Mucosa of descending colon (tissue), 3 donors: ENCODE results near the gene IPO7. TPM values are rescaled to one million over a fixed set of nuclear protein-coding genes. Genes with fewer than 3 reads are reported as not detected.

Experiments used
- ATAC-seq: fragments of 200-7000 bp; cut with Tn5 transposase; one replicate; pipeline ENCODE4 v1.9.1; 2020; ENCODE audit warnings: mild to moderate bottlenecking, moderate library complexity
- DNase-seq, 3 donors: peaks; one replicate each; pipeline ENCODE4 v3.0.0-alpha.2; 2020
- H3K36me3 ChIP-seq: fragments of 200-600 bp; one replicate; pipeline ENCODE4 v1.8.0; 2021; ENCODE audit warnings: low read depth, mild to moderate bottlenecking
- H3K4me1 ChIP-seq: fragments of 200-600 bp; one replicate; pipeline ENCODE4 v1.8.0; 2021; ENCODE audit warnings: low read depth, mild to moderate bottlenecking
- H3K4me3 ChIP-seq: fragments of 200-600 bp; one replicate; pipeline ENCODE4 v1.8.0; 2021; ENCODE audit warnings: mild to moderate bottlenecking
- H3K9me3 ChIP-seq: fragments of 200-600 bp; one replicate; pipeline ENCODE4 v1.8.0; 2021; ENCODE audit warnings: mild to moderate bottlenecking
- intact Hi-C, 2 donors: fragments of 100-400 bp; cut with DNase I in 1 of 2; cut with micrococcal nuclease in 1 of 2; formaldehyde crosslinking; loops; one replicate each; pipeline versions ENCODE4 v1.11.0 to v1.11.1; 2022; cut with DNase I, micrococcal nuclease
- total RNA-seq, 3 donors: library from RNA; stranded (reverse); fragmentation: NEBNext Ultra II Directional in 2 of 3; extraction: Animal tissue kit (Norgen Biotek cat#: 25700) in 2 of 3; gene quantifications; one replicate each; pipeline versions ENCODE4 v1.2.1 to v1.2.4, GENCODE V29; 2021 to 2023
- TF ChIP-seq, protein P1 (sequence below): fragments of 200-600 bp; IDR thresholded peaks from one replicate; pipeline ENCODE4 v1.8.0; 2022; ENCODE audit warnings: antibody characterized with exemption, mild to moderate bottlenecking
- donor health status: DM: no; HTN: no; CAD: no; lungs with moderate emphysema.
- donor health status: DM: no; HTN: no; CAD: no.
- donor health status: DM: no; HTN: yes; CAD: no.

Gene IPO7
- total RNA-seq, 3 donors from 2014 or later: 68.8 to 141 (median 69.9) TPM

DNA sequence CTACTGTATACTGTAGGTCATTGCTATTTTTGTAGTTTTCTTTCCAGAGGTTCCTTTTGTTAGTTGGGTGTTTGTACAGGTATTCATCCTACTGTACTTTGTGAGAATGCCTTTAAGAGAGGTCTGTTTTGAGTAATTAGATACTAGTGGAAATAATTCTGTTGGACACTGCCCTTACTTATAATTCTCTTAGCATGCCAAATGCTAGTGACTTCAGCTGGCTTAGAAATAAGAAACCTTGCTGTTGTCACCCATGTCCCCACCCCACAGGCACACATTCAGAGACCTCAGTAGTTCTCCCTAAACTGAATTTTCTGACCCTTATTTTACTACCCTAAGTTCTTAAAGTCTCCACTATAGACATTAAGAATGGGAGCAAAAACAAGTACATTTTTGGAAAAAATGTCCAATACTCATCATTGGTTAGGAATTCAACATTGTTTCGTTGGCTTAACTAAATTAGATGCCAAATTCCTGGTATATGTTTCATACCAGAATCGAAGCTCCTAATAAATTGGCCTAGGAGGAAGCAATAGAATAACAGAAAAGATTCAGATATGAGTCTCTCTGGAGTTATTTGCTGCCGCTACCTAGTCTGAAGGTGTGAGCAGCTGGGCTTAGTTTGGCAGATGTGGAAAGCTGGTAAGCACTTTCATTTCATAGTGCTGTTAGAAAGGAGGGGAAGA, 104.8 kb downstream of the IPO7 start:
- Histone ChIP-seq H3K9me3 (no peaks in the 10 kb centered on the region), H3K4me3 (no peak overlapping the region), H3K4me1 (no peaks in the 10 kb centered on the region), H3K36me3 (peaks cover 4% of the 10 kb centered on the region)
- intact Hi-C loops: no loop called here
- TF ChIP-seq, protein P1, sequence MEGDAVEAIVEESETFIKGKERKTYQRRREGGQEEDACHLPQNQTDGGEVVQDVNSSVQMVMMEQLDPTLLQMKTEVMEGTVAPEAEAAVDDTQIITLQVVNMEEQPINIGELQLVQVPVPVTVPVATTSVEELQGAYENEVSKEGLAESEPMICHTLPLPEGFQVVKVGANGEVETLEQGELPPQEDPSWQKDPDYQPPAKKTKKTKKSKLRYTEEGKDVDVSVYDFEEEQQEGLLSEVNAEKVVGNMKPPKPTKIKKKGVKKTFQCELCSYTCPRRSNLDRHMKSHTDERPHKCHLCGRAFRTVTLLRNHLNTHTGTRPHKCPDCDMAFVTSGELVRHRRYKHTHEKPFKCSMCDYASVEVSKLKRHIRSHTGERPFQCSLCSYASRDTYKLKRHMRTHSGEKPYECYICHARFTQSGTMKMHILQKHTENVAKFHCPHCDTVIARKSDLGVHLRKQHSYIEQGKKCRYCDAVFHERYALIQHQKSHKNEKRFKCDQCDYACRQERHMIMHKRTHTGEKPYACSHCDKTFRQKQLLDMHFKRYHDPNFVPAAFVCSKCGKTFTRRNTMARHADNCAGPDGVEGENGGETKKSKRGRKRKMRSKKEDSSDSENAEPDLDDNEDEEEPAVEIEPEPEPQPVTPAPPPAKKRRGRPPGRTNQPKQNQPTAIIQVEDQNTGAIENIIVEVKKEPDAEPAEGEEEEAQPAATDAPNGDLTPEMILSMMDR: no peak
- no peak for DNase-seq
- no peak for ATAC-seq

DNA sequence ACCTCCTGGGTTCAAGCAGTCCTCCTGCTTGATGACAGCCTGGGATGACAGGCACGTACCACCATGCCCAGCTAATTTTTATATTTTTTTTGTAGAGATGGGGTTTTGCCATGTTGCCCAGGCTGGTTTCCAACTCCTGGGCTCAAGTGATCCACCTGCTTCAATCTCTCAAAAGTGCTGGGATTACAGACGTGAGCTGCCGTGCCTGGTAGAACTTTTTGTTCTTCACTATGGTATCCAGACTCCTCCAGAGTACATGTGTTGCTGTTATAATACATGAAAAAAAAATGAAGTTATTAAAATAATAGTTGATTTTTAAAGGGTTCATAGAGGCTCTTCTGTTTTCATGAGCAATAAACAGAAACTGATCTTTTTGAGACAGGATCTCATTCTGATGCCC, 105.9 kb downstream of the IPO7 start:
- Histone ChIP-seq H3K4me3 (no peak overlapping the region), H3K36me3 (peaks cover 4% of the 10 kb centered on the region), H3K4me1 (no peaks in the 10 kb centered on the region), H3K9me3 (no peaks in the 10 kb centered on the region)
- TF ChIP-seq, protein P1: no peak
- intact Hi-C loops: no loop called here
- DNase-seq: no peak
- ATAC-seq: no peak

DNA sequence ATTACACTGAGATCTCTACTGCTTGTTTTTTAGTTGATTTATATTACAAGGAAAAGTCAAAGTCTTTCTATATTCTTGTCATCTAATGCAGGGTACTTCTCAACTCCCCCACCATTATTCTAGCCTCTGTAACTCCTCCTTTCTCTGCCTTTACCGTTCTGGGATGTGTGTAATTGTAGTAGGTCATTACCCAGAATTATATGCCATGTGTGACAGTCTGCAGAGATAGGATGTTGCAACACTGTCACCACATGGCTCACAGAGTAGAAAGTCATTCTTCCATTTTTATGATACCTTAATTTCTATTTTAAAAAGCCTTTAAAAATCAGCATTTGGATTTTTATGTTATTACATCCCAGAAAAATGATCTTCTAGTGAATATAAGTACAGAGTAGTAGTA, 109.0 kb downstream of the IPO7 start:
- H3K9me3 ChIP-seq: no peaks in the 10 kb centered on the region
- H3K36me3 ChIP-seq: peaks cover 4% of the 10 kb centered on the region
- no peak for DNase-seq

DNA sequence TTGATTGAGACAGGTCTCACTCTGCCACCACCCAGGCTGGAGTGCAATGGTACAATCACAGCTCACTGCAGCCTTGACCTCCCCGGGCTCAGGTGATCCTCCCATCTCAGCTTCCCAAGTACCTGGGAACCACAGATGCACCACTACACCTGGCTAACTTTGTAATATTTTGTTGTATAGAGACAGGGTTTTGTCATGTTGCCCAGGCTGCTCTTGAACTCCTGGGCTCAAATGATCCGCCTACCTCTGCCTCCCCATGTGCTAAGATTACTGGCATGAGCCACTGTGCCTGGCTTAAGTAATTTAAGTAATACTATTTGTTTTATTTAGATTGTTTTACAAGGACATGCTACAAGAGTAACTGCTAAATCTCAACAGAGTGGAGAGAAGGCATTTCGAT, 109.9 kb downstream of the IPO7 start:
- H3K4me1 ChIP-seq: peaks cover 7% of the 10 kb centered on the region
- intact Hi-C loops: no loop called here
- H3K36me3 ChIP-seq: peaks cover 6% of the 10 kb centered on the region
- DNase-seq: no peak
- no peaks in the 10 kb centered on the region for H3K9me3 ChIP-seq
- H3K4me3 ChIP-seq: no peak overlapping the region
- no peak for ATAC-seq
- TF ChIP-seq, protein P1: no peak

More for the DNA sequence above, 109.0 kb downstream of the IPO7 start:
- Histone ChIP-seq H3K4me3 (no peak overlapping the region), H3K4me1 (peaks cover 3% of the 10 kb centered on the region)
- intact Hi-C loops: no loop called here
- no peak for ATAC-seq
- TF ChIP-seq, protein P1: no peak

DNA sequence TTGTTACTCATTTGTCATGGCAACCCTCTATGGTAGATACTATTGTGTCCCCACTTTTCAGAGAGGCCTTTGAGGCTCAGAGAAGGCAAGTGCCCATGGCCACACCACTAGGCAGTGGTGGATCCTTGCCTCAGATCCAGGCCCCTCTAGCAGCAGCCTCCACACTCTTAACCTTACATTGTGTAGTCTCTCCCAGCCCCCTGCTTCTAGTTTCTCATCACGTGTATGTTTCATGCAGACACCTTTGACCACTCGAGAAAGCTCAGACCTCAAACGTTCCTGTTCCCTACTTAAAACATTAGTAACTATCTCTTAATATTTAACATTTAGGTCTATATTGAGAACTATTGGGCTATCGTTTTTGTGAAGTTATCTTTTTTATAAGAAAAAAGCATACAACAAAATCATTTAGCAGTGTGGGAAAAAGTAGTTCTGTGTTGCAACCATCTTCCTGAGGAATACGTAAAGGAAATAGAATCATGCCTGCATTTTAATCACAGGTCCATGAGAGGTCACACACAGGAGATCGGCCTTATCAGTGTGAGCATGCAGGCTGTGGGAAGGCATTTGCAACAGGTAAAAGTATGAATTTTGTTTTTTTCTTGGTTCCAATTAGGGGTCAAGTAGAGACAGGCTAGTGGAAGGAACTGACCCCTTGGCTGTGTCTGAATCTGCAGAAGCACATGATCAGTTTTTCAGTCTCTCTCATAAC, 111.5 kb downstream of the IPO7 start:
- H3K9me3 ChIP-seq: no peaks in the 10 kb centered on the region
- peaks cover 6% of the 10 kb centered on the region for H3K36me3 ChIP-seq
- no peak overlapping the region for H3K4me3 ChIP-seq
- ATAC-seq (no peak), DNase-seq (no peak)
- H3K4me1 ChIP-seq: peaks cover 7% of the 10 kb centered on the region
- TF ChIP-seq, protein P1: no peak
- intact Hi-C loops: no loop called here

Other genes starting within 250 kb of the IPO7 start
- gene DENND5A, start 119.3 kb upstream of the IPO7 start, total RNA-seq: 10 to 100 TPM in 2 of 3 donors, 1 to 10 TPM in 1; 8.3 to 75.7 (median 17.3) TPM
- gene TMEM41B, start 70.1 kb upstream of the IPO7 start, total RNA-seq: 10 to 100 TPM; 33.2 to 57.9 (median 54.0) TPM
- gene ZNF143, start 76.4 kb downstream of the IPO7 start, total RNA-seq: 10 to 100 TPM; 20.3 to 40.3 (median 23.6) TPM
- gene WEE1, start 189.0 kb downstream of the IPO7 start, total RNA-seq: 10 to 100 TPM; 17.5 to 33.6 (median 18.0) TPM